AG09319 (cell line): Measurements from ENCODE around the gene ANKRD6.

Source experiments
- DNase-seq: peaks from one replicate; pipeline ENCODE4 v3.0.0-alpha.2; 2010; ENCODE audit warnings: low read depth; ENCODE audit errors: extremely low read depth
- TF ChIP-seq, protein P1 (sequence below): IDR thresholded peaks from 2 replicates; pipeline ENCODE4 v1.5.1; 2011; ENCODE audit warnings: low read depth, mild to moderate bottlenecking, inconsistent platforms, low read length, moderate library complexity

ANKRD6 gene

DNA sequence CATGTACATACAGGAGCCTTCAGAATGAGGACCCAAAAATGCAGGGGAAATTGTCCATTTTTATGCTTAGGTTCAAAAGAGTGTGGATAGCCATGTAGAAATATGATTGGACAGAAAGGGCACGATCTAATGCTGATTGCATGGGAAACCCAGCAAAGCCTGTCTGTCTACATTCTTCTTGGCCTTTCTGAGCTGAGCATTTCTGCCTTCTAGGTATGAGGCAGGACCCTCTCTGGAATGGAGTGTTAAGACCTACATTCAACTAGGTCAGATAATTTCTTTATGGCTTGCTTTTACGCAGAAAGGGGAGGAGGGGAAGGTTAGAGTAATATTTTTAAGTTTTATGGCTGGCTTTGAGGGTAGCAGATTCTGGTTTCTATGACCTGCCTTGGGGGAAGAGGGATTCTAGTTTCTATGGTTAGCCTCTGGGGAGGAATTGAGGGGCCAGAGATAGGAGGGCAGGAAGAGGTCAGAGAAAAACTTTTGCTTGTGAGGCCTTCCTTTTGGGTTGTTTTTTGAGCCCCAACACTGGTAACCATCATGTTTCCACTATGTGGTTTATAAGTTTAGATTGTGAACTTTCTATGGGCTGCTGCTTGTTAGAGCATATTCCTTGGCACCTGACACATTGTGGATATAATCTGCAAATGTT, 142.1 kb downstream of the ANKRD6 start:
- DNase-seq, result no peak
- TF ChIP-seq, protein P1, sequence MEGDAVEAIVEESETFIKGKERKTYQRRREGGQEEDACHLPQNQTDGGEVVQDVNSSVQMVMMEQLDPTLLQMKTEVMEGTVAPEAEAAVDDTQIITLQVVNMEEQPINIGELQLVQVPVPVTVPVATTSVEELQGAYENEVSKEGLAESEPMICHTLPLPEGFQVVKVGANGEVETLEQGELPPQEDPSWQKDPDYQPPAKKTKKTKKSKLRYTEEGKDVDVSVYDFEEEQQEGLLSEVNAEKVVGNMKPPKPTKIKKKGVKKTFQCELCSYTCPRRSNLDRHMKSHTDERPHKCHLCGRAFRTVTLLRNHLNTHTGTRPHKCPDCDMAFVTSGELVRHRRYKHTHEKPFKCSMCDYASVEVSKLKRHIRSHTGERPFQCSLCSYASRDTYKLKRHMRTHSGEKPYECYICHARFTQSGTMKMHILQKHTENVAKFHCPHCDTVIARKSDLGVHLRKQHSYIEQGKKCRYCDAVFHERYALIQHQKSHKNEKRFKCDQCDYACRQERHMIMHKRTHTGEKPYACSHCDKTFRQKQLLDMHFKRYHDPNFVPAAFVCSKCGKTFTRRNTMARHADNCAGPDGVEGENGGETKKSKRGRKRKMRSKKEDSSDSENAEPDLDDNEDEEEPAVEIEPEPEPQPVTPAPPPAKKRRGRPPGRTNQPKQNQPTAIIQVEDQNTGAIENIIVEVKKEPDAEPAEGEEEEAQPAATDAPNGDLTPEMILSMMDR, result no peak

DNA sequence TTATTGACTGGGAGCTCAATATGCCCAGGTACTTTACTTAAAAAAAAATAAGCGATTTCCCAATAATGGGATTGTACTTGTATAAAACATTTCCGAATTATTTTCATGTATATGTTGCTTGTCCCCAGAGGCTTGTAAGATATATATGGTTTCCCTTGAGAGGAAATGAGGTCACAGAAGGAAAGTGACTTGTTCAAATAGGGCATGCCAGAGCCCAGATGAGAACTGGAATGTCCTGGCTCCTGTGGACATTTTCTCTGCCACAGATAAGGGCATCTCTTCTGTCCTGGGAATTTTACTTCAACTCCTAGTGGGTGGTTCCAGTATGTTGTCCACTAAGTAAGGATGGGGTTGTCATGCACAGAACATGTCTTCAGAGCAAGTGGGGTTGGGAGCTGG, 142.6 kb downstream of the ANKRD6 start:
- no peak for DNase-seq
- TF ChIP-seq, protein P1, result no peak

DNA sequence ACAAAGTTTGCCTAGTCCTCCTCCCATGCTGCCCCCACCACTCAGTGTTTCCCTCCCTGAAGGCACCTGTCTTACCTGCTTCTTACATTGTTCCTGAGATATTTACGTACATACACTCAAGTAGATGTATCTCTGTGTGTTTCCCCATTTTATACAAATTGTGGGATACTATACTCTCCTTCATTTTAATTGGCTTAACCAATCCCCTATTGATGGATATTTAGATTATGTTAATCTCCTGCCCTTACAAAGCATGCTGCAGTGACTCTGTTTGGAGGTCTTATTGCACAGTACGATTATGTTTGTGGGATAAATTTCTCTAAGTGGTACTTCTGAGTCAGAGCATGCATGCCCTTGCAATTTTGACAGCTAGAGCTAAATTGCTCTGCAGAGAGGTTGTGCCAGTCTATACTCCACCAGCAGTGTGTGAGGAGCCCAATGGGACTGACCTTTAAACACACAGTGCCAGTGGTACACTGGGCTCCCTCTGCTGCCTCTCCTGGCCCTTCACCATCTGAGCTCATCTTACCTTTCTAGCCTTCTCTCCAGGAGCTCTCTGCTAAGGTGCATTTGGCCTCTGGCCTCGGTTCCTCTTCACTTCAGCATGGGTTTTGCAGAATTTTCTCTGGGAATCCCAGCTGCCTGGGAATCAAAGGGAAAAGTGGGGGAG, 148.2 kb downstream of the ANKRD6 start:
- TF ChIP-seq, protein P1, result no peak
- DNase-seq, result no peak

DNA sequence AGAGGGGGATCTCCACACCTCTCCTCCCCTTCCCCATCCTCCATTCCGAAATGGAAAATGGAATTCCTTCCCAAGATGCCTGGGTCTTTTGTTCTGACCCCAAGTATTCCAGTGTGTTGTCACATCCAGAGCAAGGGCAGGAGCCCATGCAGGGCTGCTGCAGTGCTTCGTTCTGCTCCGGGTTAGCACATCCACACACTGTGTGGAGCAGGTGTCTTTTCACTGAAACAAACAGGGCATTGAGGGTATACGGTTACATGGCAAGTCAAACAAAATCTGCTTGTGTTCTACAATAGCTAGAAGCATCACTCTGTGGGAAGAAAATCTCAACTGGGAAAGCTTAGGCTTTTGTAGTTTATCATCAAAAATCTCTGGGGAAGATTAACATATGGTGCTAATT, 148.7 kb downstream of the ANKRD6 start:
- no peak for DNase-seq
- TF ChIP-seq, protein P1, result no peak

DNA sequence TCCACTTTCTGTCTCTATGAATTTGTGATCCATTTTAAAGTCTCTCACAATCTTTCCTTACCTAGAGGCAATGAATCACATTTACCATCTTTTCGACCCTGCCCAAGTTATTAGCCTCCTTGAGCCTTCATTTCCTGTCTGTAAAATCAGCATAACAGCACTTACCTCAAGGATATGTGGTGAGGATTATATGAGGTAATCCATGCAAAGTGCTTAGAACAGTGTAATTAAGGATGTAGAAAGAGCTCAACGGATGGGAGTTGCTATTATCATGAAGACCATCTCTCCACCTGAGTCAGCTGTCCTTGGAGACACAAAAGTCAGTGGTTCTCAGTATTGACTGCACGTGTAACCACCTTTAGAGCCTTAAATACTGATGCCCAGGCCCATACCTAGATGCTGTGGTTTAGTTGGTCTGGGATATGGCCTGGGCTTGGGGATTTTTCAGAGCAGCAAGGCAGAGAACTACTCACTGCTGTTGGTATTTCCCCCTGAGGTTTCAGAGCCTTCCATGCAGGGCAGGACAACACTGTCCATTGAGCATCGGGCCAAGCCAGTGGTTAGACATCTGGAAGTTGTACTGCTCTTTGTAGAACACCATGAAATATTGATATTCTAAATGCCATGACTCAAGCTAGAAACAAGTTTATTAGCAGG, 149.8 kb downstream of the ANKRD6 start:
- DNase-seq, result no peak
- TF ChIP-seq, protein P1, result no peak

DNA sequence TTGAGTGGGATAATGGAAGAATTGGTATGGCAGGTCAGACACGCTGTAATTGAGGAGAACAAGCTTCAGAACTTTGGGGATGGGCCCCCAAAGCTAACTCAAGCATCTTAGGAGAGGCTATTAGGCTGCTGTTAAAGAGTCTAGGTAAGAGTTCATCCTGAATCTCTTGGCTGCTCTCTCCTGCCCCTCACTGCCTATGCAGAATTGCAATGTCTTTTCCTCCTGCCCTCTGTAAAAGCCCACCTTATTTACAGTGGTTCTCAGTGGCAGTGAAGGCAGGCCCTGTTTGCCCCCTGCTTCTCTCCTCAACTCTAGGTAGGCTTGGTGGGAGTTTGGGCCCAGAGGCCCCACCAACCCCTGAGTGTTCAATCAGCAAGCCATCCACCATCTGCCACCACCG, 150.6 kb downstream of the ANKRD6 start:
- DNase-seq, result no peak
- TF ChIP-seq, protein P1, result no peak

DNA sequence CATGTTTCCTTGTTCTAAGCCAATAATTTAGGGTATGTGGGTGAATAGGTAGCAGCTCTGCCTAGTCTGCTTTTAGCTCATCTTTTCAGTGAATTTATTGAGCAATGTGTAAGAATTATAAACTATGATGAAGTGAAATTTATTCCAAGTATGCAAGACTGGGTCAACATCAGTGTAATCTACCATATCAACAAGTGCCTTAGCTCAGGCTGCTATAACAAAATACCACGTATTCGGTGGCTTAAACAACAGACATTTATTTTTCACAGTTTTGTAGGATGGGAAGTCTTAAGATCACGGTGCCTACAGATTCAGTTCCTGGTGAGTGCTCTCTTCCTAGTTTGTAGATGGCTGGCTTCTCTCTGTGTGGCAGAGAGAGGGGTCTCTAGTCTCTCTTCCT, 151.6 kb downstream of the ANKRD6 start:
- DNase-seq, result no peak
- TF ChIP-seq, protein P1, result no peak
